DMS114 treated with DMSO at 0.1 percent for 48 hours (cell line): ENCODE results near the gene FAM107B.

Source experiments
- DNase-seq: peaks from one replicate; lab custom pipeline; 2025; ENCODE audit not compliant: unreplicated experiment; lab: John Stamatoyannopoulos, UW

FAM107B gene

DNA sequence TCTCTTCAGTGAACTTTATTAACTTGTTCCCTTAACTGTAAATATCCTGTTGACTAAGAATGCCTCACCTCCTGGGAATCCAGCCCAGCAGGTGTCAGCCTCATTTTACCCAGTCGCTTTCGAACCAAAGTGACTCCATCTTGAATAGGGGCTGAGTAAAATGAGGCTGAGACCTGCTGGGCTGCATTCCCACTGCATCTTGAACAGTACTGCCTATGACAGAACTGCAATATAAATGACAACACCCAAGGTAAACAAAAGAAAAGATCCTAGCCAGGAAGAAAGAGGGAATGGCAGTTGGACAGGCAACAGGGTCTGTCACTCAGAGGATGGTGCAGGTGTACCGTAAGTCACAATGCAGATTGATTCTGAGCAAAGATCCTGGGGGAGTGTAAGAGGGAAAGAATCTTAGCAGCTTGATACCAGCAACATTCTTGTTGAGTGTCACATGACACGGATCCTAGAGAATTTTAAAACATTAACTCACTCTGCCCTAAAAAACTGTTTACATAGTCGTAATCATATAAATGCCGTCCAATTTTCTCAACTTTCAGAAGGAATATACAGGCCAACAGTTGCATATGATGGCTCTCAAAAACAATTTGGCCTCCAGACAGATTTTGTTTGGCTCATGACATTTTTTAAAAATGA is 4.4 kb upstream of the FAM107B start:
- DNase-seq = no peak

DNA sequence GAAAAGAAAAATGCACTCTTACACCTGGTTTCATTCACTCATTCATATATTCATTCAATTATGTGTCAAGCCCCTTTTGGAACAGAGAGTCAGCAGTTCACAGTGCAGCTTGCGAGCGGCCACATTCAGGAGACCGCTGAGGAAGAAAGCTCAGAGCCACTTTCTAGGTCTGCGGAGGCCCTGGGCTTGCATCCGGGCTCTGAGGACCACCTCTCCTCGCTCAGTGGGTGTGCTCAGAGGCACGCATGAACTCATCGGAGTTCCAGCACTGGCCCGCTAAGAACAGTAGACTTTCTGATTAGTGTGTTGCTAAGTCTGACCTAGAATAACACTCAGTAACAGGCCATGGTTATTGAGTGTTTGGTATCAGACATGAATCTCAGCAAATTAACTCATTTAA is 1.8 kb upstream of the FAM107B start:
- DNase-seq = no peak

DNA sequence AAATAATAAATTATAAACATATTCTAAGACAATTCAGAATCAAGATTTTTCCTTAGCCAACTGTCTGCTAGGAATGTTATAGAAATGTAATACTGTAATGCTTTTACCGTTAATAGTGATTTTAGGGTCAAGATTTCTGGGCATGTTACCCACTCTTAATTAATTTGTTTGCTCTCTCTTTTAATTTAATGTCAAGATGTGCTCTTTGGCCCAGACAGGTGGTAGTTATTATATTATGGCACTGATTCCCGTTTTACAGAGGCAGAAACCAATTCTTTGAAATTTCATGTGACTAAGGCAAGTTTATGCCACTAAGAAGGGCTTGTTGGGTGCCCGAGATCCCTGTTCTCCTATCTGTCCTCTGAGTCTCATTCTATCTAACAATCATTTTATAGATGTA is 959 bp upstream of the FAM107B start:
- DNase-seq = no peak

DNA sequence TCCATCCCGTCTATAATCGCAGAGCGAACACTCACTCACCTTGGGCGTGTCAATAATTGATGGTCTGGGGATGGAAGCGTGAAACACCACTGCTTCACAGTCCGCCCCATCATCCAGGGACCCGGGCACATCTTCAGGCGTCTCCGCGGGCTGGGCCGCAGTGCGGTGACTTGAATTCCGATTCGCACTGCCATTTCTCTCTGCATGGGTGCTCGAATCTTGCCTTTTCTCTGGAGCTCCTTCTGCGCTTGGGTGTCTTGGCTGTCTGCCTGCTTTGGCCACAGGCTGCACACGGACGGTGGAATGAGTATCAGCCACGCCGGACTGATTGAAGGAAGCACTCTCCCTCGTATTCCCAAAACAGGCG is 500 bp downstream of the FAM107B start:
- DNase-seq = no peak

DNA sequence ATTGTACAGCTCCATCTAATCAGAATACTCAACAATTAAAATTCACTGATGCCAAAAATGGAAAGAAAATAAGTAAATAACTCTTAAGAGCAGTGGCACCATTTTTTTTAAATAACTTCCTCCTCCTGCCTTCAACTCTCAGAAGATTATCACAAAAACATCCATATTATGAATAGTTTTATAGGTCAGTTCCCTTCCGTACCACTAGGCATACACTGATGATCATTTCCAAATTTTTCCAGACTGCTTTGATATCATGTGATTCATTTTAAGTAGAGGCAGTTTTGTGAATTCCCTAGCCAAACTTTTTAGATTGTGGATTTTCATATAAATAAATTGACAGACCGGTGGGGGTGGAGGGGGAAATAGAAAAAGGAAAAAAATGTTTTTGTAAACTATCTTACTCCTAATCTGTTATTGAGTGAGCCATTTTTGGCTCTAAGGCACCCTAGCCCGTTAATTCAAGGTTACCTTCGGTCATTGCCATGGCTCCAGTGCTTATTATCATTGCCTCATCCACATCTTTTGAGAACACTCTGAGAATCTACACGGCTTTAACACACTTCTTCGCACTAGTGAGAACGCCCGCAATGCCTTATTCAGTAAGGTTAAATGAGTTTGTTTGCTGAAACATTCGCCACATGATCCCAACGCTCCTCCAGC is 1.0 kb downstream of the FAM107B start:
- no peak for DNase-seq

DNA sequence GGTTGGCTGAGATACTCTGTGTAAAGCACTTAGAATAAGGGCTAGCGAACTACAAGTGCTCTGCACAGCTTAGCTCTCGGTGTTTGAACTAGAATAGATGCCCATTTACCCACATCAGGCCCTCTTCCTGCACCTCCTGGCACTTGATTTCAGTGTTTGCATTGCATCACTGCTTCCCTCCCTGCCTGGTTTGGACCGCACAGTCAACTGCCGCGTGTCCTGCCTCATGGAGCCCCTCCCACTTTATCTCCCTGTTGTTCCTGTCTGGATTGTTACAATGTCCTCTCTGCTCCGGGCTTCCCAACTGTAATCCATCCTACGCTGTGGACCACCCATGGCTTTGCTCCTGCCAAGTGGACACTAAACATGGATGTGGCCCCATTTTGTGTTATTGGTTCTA is 2.3 kb downstream of the FAM107B start:
- DNase-seq = no peak

DNA sequence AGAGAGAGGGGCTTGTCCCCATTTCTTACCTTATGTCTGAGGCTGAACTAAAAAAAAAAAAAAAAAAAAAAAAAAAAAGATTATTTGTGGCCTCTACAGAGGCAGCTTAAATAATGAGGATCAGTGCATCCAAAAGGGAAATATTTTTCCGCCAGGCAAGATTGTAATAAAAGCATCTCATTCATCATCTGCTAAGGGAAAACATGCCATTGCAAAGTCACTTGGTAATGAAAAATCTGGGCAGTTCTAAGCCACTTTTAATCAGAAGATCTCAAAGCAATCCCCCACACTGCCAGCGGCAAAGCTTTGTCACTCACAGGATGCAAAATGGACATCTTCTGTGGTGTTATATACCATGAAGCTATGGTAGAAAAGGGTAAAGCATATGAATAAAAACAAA is 3.8 kb downstream of the FAM107B start:
- DNase-seq = no peak

DNA sequence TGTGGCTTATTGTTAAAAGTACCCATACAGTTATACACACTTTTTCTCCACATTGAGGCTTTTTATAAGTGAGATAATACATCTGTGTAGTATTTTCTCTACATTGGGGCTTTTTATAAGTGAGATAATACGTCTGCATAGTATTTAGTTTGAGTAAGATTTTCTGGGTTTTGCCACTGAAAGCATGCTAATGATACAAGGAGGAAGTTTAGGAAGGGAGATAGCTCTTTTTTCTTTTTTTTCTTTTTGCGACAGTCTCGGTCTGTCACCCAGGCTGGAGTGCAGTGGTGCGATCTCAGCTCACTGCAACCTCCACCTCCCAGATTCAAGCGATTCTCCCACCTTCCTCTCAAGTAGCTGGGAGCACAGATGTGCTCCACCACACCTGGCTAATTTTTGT is 13.3 kb downstream of the FAM107B start:
- DNase-seq = no peak

DNA sequence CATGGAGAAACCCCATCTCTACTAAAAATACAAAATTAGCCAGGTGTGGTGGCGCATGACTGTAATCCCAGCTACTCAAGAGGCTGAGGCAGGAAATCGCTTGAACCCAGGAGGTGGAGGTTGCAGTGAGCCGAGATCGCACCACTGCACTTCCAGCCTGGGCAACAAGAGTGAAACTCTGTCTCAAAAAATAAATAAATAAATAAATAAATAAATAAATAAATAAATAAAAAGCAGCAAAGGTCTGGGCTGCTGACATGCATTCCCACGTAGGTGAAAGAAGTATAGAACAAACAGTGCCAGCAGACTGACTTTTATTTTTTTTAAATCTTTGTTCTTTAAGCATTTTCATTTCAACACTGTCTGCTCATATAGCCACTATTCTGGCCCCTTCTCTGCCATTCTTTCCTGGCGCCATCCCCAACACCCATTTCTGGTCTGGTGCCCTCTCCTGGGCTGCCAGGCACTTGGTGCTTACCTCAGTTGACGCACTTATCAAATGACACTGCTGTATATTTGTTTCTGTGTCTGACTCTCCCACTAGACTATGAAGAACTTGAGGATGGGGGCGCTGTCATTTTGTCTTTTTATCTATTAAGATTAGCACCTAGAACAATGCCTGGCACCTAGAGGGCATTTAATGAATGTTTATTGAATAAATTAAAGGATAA is 15.6 kb downstream of the FAM107B start:
- no peak for DNase-seq

DNA sequence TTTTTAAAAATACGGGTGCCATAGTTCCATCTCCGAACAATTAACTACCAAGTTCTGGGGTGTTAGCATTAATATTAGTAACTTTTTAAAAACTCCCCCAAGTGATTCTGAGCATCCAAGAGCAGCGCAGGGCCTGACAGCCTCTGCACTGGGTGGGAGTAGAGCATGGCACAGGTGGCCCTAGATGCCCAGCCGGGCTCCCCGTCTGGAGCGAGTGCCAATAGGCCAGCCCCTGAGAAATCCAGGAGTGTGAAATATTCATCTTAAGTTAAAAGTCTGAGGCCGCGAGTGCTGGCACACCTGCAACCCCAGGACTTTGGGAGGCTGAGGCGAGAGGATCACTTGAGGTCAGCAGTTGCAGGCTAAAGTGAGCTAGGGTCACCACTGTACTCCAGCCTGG is 16.2 kb downstream of the FAM107B start:
- DNase-seq = no peak

DNA sequence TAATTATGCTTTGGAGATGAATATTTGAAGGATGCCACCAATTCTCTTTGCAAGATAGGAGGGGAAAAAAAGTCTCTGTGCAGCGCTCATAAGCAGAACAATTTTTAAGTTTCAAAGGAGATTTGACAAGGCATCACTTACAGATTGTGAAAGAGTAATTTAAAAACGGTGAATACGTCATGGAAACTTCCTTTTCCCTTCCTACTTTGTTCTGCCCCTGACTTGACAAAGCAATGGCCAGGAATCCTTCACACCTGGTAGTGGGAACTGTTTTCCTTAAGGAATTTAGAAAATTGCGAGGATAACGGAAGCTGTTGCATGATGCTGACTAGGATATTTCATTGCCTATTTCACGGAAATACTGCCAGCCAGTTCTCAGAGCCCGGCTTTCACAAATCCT is 16.7 kb downstream of the FAM107B start:
- no peak for DNase-seq

DNA sequence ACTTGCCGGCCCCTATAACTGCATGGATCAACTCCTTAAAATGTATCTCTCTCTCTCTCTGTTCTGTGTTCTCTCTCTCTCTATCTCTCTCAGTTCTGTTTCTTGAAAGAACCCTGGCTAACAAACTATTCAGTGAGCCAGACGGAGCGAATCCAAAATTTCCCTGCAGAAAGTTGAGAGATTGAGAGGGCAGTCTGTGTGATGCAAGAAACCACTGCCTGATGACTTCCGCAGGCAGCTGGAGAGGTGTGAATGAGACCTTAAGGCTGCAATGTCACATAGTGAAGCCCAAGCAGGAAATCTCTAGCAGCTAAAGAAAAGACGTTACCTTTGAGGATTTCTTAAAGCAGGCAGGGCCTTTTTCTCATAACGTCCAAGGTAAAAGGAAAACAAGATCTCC is 17.3 kb downstream of the FAM107B start:
- DNase-seq = no peak

DNA sequence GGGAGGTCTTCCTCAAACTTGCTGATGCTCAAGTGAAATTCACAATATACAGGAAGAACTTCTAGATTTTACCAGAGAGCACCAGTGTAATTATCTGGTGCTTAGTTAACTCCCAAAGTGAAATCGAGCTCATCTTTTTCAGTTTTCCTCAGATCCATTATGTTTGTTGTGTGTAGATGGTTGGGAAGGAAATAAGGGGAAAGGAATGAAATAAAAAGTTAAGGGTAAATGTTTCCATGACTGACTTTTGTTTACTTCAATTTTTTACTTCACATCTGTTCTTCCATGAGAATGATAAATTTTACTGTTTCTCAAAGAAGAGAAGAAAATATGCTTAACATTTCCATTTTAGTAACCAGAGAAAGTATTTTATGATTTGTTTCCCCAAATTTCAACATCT is 21.3 kb downstream of the FAM107B start:
- DNase-seq = no peak

DNA sequence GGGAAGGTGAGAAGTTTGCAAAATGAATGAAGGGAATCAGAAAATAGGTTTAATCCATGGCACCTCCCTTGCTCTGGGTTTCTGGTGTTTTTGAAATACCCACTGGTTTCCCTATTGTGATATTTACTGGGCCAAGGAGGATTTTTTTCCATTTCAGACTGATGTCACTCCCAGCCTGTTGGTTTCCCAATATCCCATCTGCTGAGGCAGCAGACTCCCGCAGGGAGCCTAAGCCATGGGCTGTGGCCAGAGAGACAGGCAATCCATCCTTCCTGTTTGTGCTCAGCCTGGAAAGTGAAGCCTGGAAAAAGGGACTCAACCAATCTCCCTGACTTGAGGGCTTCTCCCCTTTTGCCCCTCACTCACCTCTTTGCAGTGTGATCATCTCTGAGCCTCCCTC is 22.8 kb downstream of the FAM107B start:
- DNase-seq = no peak

DNA sequence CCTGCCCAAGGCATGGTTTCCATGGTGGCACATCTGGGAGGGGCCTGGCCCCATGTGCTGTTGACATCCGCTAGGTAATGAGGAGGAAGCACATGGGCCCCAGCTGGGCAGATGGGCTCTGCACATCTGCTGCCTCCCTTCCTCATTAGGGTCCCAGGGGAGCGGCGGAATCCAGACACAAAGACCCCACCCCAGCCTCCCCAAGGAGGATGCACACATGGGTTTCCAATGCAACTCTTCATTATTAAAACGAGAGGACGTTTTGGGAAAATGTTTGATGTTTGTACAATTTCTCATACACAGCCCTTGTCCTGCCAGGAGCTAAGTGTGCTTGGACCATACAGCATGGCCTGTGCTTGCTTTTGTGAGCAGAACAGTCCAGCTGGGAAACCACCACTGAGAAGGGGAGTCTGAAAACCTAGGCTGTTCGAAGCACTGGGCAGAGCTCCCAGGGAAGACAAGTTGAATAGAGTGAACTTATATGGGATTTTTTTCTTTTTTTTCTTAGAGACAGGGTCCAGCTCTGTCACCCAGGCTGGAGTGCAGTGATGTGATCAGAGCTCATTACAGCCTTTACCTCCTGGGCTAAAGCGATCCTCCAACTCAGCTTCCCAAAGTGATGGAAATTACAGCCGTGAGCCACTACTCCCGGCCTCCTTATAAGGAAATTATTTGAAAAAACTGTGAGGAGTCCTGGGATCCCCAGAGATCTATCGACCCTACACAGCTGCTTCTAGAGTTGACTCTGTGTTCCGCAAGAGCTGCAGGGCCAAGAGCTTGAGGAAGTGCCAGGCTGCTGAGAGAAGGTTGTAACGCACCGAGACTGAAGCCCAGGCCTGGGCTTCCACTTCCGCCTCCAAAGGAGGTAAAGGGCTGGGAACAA is 23.4 kb downstream of the FAM107B start:
- no peak for DNase-seq

DNA sequence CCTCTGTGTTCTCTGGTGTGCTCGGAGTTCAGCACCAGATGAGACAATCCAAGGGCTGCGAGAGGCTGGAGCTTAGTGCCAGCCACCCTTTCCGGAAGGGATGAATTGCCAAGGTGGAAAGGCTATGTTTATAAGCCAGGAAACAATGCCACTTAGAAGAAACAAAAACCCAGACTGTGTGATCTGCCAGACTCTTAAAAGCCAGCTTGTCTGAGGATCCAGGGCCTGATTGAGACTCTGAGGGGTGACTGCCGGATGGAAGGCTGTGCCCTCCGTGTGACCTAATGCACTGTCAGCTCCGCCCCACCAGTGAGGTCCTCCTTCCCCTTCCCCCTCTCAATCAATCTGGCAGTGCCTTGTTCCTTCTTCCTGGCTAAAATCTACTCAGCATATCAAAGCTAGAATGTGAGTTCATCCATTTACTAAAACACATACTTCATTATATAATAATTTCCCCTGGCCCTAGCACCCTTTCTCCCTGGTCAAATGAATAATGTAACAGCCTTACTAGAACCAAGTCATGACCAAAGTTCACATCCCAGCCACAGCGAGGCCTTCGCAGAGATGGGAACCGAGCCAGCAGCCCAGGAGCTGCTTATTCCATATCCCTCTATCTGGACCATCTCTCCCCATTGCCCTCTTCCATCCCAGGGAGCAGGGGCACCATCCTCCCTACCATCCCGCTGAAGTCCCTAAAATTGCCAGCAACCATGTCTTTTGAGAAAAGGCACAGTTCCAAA is 25.5 kb downstream of the FAM107B start:
- no peak for DNase-seq

DNA sequence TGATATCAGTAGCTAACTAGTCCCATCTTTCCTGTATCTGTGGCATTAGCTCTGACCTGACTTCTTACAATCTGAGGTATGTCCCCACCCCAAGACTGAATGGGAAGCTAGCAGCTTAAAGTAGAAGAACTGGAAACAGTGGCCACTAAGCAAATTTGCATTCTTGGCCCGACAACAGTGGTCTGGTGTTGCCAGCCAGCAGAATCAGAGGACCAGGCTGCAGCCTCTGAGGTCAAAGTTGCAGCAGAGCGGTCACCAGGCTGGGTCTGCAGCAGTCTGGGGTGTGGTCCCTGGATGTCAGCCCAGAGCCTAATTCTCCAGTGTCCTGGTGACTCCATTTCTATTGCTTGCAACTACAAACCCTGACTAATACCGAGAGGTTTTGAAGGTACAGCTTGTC is 26.3 kb downstream of the FAM107B start:
- DNase-seq = no peak

DNA sequence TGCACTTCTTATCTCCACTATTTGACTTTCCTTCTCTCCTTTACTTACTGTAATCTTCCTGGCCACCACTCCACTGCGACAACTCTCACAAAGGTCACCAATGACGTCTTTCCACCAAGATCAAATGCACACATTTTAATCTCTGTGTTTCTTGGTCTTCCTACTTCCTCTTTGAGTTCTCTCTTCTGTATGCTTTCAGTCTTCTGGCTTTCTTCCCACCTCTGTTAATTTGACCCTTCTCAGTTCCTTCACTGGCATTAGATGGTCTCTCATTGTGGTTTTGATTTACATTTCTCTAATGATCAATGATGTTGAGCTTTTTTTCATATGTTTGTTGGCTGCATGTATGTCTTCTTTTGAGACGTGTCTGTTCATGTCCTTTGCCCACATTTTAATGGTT is 31.9 kb downstream of the FAM107B start:
- DNase-seq = no peak

DNA sequence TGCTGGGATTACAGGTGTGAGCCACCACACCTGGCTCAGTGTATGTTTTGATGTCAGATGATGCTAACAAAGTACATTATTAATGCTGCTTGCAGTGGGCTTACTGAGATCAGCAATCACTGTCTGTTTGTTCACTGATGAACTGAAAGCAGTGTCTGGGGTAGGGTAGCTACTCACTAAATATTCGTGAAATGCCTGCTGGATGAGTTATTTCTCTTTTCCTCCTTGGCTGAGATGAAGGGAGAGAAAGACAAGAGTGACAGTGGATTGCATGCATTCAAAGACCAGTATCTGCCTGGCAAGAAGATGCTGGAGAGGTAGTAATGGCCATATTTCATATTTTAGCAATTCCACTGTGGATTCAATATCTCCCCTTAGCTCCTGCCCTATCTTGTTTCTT is 32.3 kb downstream of the FAM107B start:
- no peak for DNase-seq

DNA sequence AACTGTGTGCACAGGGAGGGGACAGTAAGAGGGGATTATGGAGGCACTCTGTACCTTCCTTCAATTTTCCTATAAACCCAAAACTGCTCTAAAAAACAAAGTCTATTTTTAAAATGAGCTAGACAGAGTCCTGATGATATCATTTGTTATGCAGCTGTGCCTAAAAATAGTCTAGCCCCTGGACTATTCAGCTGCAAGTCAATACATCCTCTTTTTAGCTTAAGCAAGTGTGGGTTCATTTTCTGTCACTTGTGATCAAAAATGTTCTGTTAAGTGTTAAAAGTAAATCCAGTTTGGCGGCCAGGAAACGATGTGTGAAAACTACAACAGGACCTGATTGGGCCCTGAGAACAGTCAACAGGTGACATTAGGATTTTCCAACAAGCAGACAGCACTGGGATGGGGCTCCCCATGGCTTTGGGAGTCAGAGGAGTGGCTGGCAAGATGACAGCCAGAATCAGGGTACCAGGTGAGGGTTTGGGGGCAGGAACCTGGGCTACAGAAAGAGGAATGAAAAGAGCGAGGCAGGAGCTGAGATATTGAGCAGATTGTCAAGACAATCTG is 33.9 kb downstream of the FAM107B start:
- no peak for DNase-seq
